GM21717 (cell line): ENCODE data around the gene PPARA.

Experiments
- ATAC-seq: cut with Tn5 transposase; IDR thresholded peaks from one replicate; pipeline ENCODE4 v1.9.1; 2021; ENCODE audit warnings: mild to moderate bottlenecking, moderate library complexity; ENCODE audit not compliant: unreplicated experiment

The PPARA gene

GRCh38 chr22:46202897-46203600 is 52.7 kb downstream of the PPARA start:
- ATAC-seq, result no peak

DNA sequence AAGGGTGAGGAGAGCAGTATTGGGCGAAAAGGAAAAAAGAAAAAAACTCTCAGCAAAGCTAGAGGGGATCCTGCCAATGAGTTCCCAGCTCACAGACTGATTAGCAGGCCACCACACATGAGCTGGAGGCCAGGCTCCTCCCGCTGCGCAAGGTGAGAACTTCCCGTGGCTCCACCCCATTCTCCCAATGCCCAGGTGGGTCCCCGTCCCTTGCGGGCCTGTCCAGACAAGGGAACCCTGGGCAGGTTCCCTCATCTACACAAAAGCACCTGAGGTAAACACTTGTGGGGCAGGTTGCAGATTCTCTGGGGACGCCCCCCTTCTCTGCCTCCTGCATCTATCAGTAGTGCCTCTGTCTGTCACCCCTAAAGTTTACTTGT is 53.3 kb downstream of the PPARA start:
- ATAC-seq, result no peak

DNA sequence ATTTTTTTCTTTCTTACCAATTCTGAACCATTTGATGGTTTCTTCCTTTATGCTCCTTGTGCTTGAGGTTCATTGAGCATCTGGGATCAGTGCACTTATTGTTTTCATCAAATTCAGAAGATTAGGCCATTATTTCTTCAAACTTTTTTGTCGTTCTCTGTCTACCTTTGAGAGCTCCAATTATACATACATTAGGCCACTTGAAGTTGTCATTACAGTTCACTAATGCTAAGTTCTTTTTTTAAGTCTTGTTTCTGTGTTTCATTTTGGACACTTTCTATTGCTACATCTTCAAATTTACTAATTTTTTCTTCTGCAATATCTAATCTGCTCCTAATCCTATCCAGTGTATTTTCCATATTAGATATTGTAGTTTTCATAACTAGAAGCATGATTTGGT is 58.9 kb downstream of the PPARA start:
- ATAC-seq, result no peak

DNA sequence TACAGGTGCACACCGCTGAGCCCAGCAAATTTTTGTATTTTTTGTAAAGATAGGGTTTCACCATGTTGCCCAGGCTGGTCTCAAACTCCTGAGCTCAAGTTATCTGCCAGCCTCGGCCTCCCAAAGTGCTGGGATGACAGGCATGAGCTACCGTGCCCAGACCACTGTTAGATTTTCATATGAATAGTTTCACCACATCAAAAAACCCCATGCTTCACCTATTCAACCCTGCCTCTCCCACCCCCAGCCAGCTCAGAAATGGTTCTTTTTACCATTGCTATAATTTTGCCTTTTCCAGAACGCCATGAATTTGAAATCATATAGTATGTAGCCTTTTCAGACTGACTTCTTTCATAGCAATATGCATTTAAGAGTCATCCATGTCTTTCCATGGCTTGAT is 61.9 kb downstream of the PPARA start:
- ATAC-seq, result no peak

GRCh38 chr22:46213052-46213451 is 62.7 kb downstream of the PPARA start:
- no peak for ATAC-seq

DNA sequence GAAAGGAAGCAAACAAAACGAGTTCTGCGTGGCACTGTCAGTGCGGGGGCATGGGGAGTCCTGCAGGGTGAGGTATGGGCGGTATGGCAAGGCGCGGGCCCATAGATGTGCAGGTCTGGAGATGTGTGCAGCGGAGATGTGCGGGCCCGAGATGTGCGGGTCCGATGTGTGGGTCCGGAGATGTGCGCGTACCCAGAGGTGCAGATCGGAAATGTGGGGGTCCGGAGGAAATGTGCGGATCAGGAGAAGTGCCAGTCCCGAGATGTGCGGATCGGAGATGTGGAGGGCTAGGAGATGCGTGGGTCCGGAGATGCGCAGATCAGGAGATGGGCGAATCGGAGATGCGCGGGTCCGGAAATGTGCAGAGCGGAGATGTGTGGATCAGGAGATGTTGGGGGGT is 63.8 kb downstream of the PPARA start:
- ATAC-seq, result no peak

DNA sequence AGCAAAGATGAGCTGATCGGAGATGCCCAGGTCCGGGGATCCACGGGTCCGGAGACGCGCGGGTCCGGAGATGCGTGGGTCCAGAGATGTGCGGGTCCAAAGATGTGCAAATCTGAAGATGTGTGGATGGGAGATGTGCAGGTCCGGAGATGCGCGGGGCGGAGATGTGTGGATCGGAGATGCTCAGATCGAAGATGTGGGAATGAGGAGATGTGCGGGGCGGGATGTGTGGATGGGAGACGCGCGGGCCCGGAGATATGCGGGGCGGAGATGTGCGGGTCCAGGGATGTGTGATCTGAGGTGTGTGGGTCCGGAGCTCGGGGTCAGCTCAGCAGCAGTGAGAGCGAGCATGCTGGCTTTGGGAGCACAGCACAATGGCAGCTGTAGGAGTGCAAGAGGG is 64.3 kb downstream of the PPARA start:
- ATAC-seq, result no peak

DNA sequence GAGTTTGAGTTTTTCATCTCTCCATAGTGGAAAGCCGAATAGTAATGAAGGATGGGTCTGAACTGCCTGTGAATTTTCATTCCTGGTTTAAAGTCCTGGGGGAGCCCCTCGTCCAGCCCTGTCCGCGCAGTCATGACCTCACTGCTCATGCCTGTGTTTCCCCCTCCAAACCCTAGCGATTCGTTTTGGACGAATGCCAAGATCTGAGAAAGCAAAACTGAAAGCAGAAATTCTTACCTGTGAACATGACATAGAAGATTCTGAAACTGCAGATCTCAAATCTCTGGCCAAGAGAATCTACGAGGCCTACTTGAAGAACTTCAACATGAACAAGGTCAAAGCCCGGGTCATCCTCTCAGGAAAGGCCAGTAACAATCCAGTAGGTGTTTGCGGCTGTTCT is 69.3 kb downstream of the PPARA start:
- ATAC-seq, result no peak

DNA sequence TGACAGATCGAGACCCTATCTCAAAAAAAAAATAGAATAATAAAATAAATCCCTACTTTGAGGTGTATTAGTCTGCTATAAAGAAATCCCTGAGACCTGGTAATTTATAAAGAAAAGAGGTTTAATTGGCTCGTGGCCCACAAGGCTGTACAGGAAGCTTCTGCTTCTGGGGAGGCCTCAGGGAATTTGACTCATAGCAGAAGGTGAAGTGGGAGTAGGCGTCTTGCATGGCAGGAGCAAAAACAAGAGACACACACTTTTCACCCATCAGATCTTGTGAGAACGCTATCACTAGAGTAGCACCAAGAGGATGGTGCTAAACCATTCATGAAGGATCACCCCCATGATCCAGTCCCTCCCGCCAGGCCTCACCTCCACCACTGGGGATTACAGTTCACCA is 70.6 kb downstream of the PPARA start:
- ATAC-seq, result no peak

DNA sequence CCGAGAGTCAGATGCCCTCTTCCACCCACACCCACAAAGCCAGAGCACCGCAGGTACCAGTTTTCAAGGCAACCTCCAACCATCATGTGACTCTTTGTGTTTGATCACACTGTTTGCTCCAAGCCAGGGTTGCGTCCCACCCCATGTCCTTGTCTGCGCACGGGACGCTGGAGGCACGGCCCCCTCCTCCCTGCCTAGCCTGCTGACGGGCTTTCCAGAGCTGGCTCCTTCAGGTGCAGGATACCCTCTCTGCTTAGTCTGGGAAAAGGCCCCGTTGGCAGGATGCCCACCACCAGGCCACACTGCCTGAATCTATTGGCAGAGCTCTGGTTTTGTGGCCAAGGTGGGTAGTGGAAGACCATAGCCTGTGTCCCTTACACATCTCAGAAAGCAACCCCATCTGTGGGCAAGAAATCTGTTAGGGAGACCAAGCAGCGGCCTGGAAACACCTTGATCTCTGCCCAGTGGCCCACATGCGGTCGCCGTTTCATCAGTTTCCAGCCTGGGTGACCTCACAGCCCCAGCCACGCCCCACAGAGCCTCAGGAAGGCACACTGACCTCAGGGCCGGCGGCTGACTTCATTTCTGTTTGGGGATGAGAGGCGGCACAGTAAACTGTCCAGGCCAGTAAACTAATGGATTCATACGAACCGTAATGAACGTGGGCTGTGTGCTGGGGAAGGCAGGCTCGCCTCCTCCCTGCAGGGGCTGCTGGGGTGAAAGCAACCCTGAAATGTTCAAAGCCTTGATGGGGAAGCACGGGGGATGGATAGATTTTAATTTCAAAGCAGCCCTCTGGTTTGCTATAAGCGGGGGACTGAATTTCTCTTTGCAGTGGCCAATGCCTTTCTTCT is 73.9 kb downstream of the PPARA start:
- ATAC-seq, result no peak

DNA sequence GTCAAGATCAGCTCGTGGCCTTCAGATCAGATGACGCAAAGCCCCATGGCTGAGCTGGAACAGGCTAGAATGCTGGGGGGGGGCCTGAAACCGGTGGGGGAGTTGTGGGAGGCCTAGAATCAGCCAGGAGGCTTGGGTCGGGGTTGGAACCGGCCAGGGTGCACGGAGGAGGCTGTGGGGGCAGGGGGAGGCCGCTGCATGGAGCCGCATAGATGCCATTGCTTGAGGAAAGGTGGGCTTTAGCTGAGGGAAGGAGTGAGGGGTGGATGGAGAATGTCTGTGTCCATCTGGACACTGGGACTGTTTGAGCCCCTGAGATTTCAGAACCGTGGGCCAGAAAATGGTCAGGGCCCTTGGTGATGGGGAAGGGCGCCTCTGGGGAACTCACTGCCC is 74.6 kb downstream of the PPARA start:
- no peak for ATAC-seq

DNA sequence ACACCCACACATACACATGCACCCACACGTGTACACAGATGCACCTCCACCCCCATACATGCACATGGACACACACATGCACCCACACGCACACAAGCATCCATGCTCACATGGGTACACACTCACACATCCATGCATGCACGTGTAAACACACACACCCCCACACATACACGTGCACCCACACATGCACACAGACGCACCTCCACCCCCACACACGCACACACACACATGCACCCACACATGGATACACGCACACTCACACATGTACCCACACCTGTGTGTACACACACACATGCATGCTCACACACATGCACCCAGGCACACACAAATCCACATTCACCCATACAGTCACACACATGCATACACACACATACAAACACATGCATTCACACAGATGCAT is 75.3 kb downstream of the PPARA start:
- ATAC-seq, result no peak

DNA sequence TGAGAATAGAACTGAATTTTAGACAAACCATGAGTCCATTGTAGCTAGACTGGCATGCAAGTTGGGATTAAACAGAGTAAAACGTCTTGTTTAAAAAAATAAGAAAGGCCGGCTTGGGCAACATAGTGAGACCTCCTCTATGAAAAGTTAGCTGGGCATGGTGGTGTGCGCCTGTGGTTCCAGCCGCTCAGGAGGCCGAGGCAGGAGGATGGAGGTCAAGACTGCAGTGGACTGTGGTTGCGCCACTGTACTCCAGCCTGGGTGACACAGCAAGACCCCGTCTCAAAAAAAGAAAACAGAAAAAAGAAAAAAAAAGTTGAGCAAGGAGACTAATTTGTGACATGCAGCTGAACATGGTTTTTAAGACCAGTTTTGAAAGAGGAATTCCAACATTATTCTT is 76.3 kb downstream of the PPARA start:
- ATAC-seq, result no peak

- ATAC-seq, result no peak
Measured at GRCh38 chr22:46229701-46230100, 79.4 kb downstream of the PPARA start.

GRCh38 chr22:46230262-46230901 is 80.1 kb downstream of the PPARA start:
- ATAC-seq, result no peak

- ATAC-seq, result no peak
Measured at GRCh38 chr22:46233231-46233630, 82.9 kb downstream of the PPARA start.

DNA sequence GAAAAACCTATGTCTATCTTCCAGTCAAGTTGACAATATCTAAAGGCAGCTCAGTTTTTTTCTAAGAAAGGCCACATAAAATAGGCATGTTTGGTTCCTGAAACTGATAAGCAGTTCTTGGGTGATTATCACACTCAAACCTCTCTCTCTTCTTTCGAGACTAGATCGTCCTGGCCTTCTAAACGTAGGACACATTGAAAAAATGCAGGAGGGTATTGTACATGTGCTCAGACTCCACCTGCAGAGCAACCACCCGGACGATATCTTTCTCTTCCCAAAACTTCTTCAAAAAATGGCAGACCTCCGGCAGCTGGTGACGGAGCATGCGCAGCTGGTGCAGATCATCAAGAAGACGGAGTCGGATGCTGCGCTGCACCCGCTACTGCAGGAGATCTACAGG is 84.6 kb downstream of the PPARA start:
- no peak for ATAC-seq

GRCh38 chr22:46237453-46238124 is 87.3 kb downstream of the PPARA start:
- ATAC-seq, result no peak

DNA sequence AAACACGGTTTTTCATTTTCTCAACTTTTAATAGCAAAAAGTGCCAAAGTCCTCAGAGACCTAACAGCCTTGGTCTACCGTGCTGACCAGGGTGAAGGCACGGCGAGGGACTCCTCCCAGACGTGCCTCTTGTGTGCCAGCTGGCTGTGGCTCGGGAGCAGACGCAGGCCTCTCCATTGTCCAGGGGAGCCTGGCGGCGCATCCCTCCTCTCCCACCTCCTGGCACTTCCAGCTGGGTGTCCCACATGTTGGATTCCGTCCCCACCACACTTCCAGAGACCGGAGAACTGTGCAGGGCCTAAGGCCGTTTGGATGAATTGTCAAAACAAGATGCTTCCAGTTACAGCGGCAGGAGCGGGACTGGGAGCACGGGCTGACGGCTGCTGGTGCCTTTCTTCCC is 88.2 kb downstream of the PPARA start:
- no peak for ATAC-seq

DNA sequence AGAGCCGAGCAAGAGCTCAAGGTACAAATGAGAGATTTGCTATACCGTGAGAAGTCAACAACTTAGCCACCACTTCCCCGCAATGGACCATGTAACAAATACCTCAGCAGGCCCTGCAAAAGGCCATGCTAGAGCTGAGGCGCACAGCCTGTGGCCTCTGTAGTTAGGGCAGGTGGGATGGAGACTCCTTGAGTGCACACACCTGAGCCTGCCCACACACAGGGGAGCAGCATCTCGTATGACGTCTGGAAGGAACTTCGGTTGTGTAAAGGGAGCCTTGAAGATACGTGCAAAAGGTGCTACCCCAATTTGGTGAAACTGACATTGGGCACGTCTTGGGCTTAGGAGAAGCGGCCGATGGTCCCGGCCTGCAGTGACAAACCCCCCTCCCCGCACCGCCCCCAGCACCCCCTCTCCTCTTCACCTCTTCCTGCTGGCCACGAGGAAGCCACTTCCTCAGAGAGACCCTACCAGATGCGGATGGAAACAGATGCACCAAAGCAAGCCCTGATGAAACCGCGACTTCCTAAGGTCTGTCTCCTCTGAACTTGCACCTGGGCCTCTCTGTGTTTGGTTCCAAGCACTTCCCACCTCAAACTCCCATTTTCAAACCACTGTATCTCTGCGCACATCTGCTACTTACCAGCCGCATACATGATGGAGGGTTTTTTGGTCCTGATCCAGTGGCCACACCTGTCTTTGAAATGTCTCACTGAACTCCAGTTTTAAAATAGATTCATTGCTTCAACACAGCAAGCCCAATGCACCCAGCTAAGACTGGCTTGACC is 89.1 kb downstream of the PPARA start:
- no peak for ATAC-seq

DNA sequence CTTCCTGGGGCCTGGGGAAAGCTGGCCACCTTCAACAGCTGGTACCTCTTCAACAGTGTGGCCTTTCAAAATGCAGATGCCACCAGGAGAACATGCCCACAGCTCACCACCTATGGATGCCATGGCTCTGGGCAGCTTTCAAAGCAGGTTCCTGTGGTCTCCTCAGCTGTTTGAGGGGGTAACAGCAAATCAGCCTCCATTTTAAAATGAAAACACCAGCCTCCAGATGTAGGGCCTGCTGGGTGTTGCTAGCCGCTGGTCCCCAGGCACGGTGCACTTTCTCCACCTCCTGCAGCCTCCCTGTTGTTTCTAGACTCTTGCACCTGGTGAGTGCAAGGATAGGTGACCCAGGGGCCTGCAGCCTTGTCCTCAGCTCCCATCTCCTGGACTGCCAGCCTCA is 89.7 kb downstream of the PPARA start:
- no peak for ATAC-seq
